HT1080 (cell line): ENCODE results near the gene TRAM1L1. TPM values are rescaled to one million over a fixed set of nuclear protein-coding genes. Genes with fewer than 3 reads are reported as not detected.

Experiments used
- DNase-seq: peaks from one replicate; pipeline ENCODE4 v3.0.0-alpha.2; 2015; ENCODE audit warnings: low read depth
- polyA plus RNA-seq, 2 experiments: library from polyadenylated mRNA; depleted of rRNA; stranded (reverse); fragments of >200 nt; gene quantifications; 2 replicates each; pipeline ENCODE4 v1.2.3, GENCODE V29; 2015
- total RNA-seq: library from RNA; depleted of rRNA; stranded (reverse); fragments of >200 nt; shearing (Covaris generic); gene quantifications from 2 replicates; pipeline ENCODE4 v1.2.3, GENCODE V29; 2014; rRNA removed

Gene TRAM1L1
- total RNA-seq: not detected in 2 replicates
- not detected in 2 replicates for polyA plus RNA-seq (2015; cell fraction: cytosol; rRNA removed)
- not detected in 2 replicates for polyA plus RNA-seq (2015; cell fraction: nucleus; rRNA removed)

GRCh38 chr4:117084866-117085701, at the start of gene TRAM1L1:
Gene TRAM1L1 (minus strand): TSS chr4:117085576. CDS start chr4:117085393, 183 bp downstream.
- no peak for DNase-seq

GRCh38 chr4:117134386-117134785, 49.0 kb upstream of the TRAM1L1 start:
- peak; percentile 79 for DNase-seq

GRCh38 chr4:117096886-117097285, 11.5 kb upstream of the TRAM1L1 start:
- no peak for DNase-seq

GRCh38 chr4:117096462-117096861, 11.1 kb upstream of the TRAM1L1 start:
- no peak for DNase-seq

GRCh38 chr4:117093571-117093970, 8.2 kb upstream of the TRAM1L1 start:
- peak; percentile 4 for DNase-seq

GRCh38 chr4:117077760-117078159, 7.6 kb downstream of the TRAM1L1 start:
- DNase-seq: no peak

- DNase-seq: no peak
These were observed 17.3 kb downstream of the TRAM1L1 start for GRCh38 chr4:117068120-117068519.

GRCh38 chr4:117063961-117064696, 21.2 kb downstream of the TRAM1L1 start:
- peak; percentile 70 for DNase-seq

- no peak for DNase-seq
These were observed 42.4 kb downstream of the TRAM1L1 start for GRCh38 chr4:117042962-117043361.
